ENCODE data around the gene IRF6. TPM values are rescaled to one million over a fixed set of nuclear protein-coding genes. Genes with fewer than 3 reads are reported as not detected.

IRF6 gene
- total RNA-seq, 1 donor from 2014 or later = 21.2 TPM

- H3K4me1 ChIP-seq (ENCODE audit: insufficient read depth, low read length) = peaks cover 13% of the 10 kb centered on the region
- Mint-ChIP-seq H3K27ac (ENCODE audit: unreplicated experiment) (no peak overlapping the region), H3K4me3 (ENCODE audit: unreplicated experiment) (peak overlapping the region; percentile 95), H3K9me3 (ENCODE audit: unreplicated experiment) (no peaks in the 10 kb centered on the region), H3K36me3 (ENCODE audit: low read depth, unreplicated experiment) (peaks cover 11% of the 10 kb centered on the region), H3K27me3 (ENCODE audit: low read depth, unreplicated experiment) (no peaks in the 10 kb centered on the region), H3K4me1 (ENCODE audit: low read depth, unreplicated experiment) (peaks cover 8% of the 10 kb centered on the region)
- no peaks in the 10 kb centered on the region for H3K9me3 ChIP-seq (ENCODE audit: insufficient read depth, low read depth, low read length)
- peaks cover 30% of the 10 kb centered on the region for H3K36me3 ChIP-seq (ENCODE audit: insufficient read depth, low read length)
- no peak overlapping the region for H3K4me3 ChIP-seq (ENCODE audit: insufficient read depth, low read depth, low read length)
- no peak overlapping the region for H3K9ac ChIP-seq (ENCODE audit: low read length)
- H2AFZ ChIP-seq (ENCODE audit: low read depth, low read length) = no peak overlapping the region
- DNase-seq (ENCODE audit: low read depth) (no peak), FAIRE-seq (no peak)
- no peaks in the 10 kb centered on the region for H3K27me3 ChIP-seq (ENCODE audit: insufficient read depth, low read length)
- no peaks in the 10 kb centered on the region for H4K20me1 ChIP-seq (ENCODE audit: insufficient read depth, low read length)
- H3K79me2 ChIP-seq (ENCODE audit: insufficient read depth, low read length) = peaks cover 37% of the 10 kb centered on the region
- TF ChIP-seq EZH2 (IDR thresholded peaks at IDR 0.05; ENCODE audit: insufficient read depth, low read length) = no peak
- no peak for TF ChIP-seq CTCF (IDR thresholded peaks at IDR 0.05; ENCODE audit: insufficient read depth, low read depth, low read length)
- H3K27ac ChIP-seq (ENCODE audit: low read depth, low read length) = no peak overlapping the region
- H3K4me2 ChIP-seq (ENCODE audit: low read length) = peak overlapping the region; percentile 91
These were observed 23.8 kb upstream of the IRF6 start for GRCh38 chr1:209829716-209830115.

GRCh38 chr1:209827384-209828262, 21.7 kb upstream of the IRF6 start, which contains the start of gene UTP25:
TSS of gene UTP25 (plus strand) at chr1:209827972. CDS start at chr1:209828064, 92 bp downstream.
- peak within 1 kb of the TSS; percentile 91 for H3K4me2 ChIP-seq (ENCODE audit: low read length)
- Mint-ChIP-seq H3K36me3 (ENCODE audit: low read depth, unreplicated experiment) (peaks cover 2% of the 10 kb centered on the region), H3K27me3 (ENCODE audit: low read depth, unreplicated experiment) (no peaks in the 10 kb centered on the region), H3K9me3 (ENCODE audit: unreplicated experiment) (no peaks in the 10 kb centered on the region), H3K4me1 (ENCODE audit: low read depth, unreplicated experiment) (peaks cover 15% of the 10 kb centered on the region), H3K4me3 (ENCODE audit: unreplicated experiment) (peak within 1 kb of the TSS; percentile 95), H3K27ac (ENCODE audit: unreplicated experiment) (peak within 1 kb of the TSS; percentile 83)
- DNase-seq (ENCODE audit: low read depth) = peak; percentile 96
- peak; percentile 98 for FAIRE-seq
- H4K20me1 ChIP-seq (ENCODE audit: insufficient read depth, low read length) = no peaks in the 10 kb centered on the region
- H3K9me3 ChIP-seq (ENCODE audit: insufficient read depth, low read depth, low read length) = no peaks in the 10 kb centered on the region
- peak within 1 kb of the TSS; percentile 92 for H2AFZ ChIP-seq (ENCODE audit: low read depth, low read length)
- TF ChIP-seq EZH2 (IDR thresholded peaks at IDR 0.05; ENCODE audit: insufficient read depth, low read length) (no peak), CTCF (IDR thresholded peaks at IDR 0.05; ENCODE audit: insufficient read depth, low read depth, low read length) (peak; percentile 82)
- H3K9ac ChIP-seq (ENCODE audit: low read length) = peak within 1 kb of the TSS; percentile 88
- H3K4me3 ChIP-seq (ENCODE audit: insufficient read depth, low read depth, low read length) = peak within 1 kb of the TSS; percentile 98
- H3K79me2 ChIP-seq (ENCODE audit: insufficient read depth, low read length) = peaks cover 31% of the 10 kb centered on the region
- peaks cover 11% of the 10 kb centered on the region for H3K36me3 ChIP-seq (ENCODE audit: insufficient read depth, low read length)
- H3K4me1 ChIP-seq (ENCODE audit: insufficient read depth, low read length) = peaks cover 20% of the 10 kb centered on the region
- peak within 1 kb of the TSS; percentile 89 for H3K27ac ChIP-seq (ENCODE audit: low read depth, low read length)
- no peaks in the 10 kb centered on the region for H3K27me3 ChIP-seq (ENCODE audit: insufficient read depth, low read length)
